ENCODE results near the gene DCXR.

DCXR gene

DNA sequence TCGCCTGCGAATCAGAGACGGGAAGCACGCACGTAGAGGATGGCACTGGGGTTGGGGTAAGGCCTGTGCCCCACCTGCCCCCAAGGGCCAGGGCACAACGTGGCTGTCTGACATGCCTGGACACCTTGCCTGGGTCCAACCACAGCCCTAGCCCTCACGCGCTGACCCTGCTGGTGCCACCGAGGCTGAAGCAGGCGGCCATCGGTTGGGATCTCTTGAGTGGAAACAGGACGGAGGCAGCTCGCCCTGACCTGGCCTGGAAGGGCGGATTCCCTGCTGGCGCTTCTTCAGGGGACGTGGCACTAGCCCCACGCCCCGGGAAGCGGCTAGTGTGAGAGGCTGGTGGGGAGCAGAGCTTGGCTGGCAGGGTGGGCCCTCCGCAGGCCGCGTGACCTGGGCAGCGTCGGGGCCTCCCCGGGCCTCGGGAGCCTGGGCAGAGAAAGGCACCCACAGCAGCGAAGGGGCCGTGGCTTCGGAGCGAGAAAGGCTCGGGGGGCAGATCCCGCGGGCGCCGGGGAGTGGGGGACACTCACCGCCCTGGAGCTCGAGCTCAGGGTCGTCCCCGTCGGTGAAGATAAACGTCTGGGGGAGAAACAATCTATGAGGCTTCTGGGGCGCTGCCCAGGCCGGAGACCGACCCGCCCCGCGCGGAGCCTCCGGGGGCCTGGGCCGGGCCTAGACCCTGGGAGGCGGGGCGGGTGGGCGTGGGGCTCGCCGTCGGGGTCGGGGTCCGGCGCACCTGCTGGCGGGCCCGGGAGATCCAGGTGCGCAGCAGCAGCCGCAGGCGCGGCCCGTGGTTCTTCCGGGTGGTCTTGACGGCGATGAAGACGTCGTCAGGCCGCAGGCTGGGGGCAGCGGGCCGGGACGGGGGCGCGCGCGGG, 13.5 kb upstream of the DCXR start:
- Mint-ChIP-seq H3K4me1 (peaks cover 9% of the 10 kb centered on the region), H3K4me3 (peak overlapping the region; percentile 89 to 93 (median 91)), H3K36me3 (ENCODE audit: low read depth) (peaks cover 10% of the 10 kb centered on the region), H3K27ac (peak overlapping the region in 1 of 3 experiments; percentile 68), H3K27me3 (ENCODE audit: low read depth) (no peaks in the 10 kb centered on the region), H3K9me3 (no peaks in the 10 kb centered on the region)
- TF ChIP-seq, protein P1, sequence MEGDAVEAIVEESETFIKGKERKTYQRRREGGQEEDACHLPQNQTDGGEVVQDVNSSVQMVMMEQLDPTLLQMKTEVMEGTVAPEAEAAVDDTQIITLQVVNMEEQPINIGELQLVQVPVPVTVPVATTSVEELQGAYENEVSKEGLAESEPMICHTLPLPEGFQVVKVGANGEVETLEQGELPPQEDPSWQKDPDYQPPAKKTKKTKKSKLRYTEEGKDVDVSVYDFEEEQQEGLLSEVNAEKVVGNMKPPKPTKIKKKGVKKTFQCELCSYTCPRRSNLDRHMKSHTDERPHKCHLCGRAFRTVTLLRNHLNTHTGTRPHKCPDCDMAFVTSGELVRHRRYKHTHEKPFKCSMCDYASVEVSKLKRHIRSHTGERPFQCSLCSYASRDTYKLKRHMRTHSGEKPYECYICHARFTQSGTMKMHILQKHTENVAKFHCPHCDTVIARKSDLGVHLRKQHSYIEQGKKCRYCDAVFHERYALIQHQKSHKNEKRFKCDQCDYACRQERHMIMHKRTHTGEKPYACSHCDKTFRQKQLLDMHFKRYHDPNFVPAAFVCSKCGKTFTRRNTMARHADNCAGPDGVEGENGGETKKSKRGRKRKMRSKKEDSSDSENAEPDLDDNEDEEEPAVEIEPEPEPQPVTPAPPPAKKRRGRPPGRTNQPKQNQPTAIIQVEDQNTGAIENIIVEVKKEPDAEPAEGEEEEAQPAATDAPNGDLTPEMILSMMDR (IDR thresholded peaks at IDR 0.05; ENCODE audit: unreplicated experiment in 3 of 3): no peak

DNA sequence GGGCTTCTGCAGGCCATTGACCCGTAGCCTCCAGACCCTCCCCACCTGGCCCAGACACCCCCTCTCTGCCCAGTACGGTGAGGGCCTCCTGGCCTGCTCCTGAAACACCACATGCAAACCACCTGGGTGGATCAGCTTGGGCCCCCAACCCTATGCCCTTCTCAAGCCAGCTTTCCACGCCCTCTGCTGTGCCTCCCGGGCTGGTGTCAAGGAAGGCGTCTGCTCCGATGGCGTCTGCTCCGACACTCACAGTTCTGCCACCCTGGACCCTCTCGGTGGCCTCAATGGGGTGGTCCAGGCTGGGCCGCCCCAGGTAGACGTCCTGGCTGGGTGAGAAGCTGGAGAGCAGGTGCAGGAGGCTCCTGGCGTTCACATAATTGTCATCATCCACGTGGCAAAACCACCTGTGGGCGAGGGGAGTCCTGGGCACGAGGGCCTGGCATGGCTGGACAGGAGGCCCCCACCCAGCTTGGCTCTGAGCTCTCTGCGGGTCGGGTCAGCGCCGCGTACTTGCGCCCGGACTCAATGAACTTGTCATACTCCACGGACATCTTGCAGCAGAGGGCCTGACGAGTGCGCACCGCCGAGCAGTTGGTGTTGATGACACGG, 12.8 kb upstream of the DCXR start:
- TF ChIP-seq, protein P1 (IDR thresholded peaks at IDR 0.05; ENCODE audit: unreplicated experiment in 3 of 3): no peak
- Mint-ChIP-seq H3K27me3 (ENCODE audit: low read depth) (no peaks in the 10 kb centered on the region), H3K36me3 (ENCODE audit: low read depth) (peaks cover 10% of the 10 kb centered on the region), H3K4me1 (peaks cover 9% of the 10 kb centered on the region), H3K27ac (no peak overlapping the region), H3K4me3 (peak overlapping the region; percentile 89 to 93 (median 91)), H3K9me3 (no peaks in the 10 kb centered on the region)

DNA sequence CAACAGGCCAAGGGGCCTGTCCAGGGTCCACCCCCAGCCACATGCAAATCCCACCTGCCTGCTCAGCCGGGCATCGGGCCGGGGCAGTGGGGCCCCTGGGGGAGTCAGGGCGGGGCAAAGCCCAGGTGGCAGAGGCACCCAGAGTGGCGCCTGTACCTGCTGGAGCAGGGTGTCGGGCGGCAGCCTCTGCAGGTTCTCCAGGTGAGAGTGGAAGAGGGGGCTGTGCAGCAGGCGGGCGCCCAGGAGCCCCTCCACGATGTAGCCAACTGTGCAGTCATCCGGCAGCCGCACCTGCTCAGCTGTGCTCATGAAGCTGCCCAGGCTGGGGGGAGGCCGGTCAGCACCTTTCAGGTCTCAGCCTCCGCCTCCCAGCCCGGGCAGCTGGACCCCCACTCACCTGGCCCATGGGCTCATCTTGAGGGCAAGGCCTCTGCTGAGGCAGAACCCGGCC, 12.0 kb upstream of the DCXR start:
- H3K27me3 Mint-ChIP-seq (ENCODE audit: low read depth): no peaks in the 10 kb centered on the region
- no peaks in the 10 kb centered on the region for H3K9me3 Mint-ChIP-seq
- no peak overlapping the region for H3K27ac Mint-ChIP-seq
- TF ChIP-seq, protein P1 (IDR thresholded peaks at IDR 0.05; ENCODE audit: unreplicated experiment in 3 of 3): no peak
- H3K4me3 Mint-ChIP-seq: peak overlapping the region; percentile 19 to 89 (median 73)
- H3K36me3 Mint-ChIP-seq (ENCODE audit: low read depth): peaks cover 7% of the 10 kb centered on the region
- H3K4me1 Mint-ChIP-seq: peaks cover 9% of the 10 kb centered on the region

DNA sequence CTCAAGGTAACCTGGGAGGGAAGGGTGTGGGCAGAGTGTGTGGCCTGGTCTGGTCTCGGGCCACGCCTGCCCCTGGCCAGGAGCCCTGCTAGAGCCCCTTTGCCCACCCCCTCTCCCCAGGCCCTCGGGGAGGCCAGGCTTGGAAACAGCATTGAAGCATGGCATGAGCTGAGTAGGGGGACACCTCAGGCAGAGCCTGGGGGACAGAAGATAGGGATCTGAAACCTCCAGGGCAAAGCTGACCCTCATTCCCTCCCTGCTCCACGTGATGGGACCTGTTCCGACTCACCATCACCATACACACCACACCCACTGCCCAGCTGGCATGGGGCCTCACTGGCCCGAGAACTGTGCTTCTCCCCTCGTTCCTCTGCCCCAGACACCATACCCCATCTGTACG, 11.6 kb upstream of the DCXR start:
- H3K4me3 Mint-ChIP-seq: peak overlapping the region; percentile 19 to 74 (median 73)
- peaks cover 7% of the 10 kb centered on the region for H3K36me3 Mint-ChIP-seq (ENCODE audit: low read depth)
- no peak overlapping the region for H3K27ac Mint-ChIP-seq
- peaks cover 9% of the 10 kb centered on the region for H3K4me1 Mint-ChIP-seq
- TF ChIP-seq, protein P1 (IDR thresholded peaks at IDR 0.05; ENCODE audit: unreplicated experiment in 3 of 3): no peak
- no peaks in the 10 kb centered on the region for H3K27me3 Mint-ChIP-seq (ENCODE audit: low read depth)
- no peaks in the 10 kb centered on the region for H3K9me3 Mint-ChIP-seq

DNA sequence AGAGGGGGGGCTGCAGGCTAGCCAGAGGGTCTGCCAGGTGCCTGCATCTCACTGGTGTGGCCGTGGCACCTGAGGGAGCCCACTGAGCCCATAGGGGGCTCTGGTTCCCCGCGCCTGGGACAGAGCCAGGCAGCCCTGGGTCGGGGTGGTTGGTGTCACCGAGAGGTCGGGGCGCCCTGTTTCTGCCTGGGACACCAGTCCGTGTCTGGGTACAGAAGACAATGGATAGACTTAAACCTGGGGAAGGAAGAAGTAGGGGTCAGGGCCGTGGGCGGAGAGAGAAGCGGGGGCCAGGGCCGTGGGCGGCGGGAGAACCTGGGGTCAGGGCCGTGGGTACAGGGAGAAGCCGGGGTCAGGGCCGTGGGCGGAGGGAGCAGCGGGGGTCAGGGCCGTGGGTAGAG, 11.1 kb upstream of the DCXR start:
- H3K9me3 Mint-ChIP-seq: no peaks in the 10 kb centered on the region
- no peaks in the 10 kb centered on the region for H3K27me3 Mint-ChIP-seq (ENCODE audit: low read depth)
- no peak overlapping the region for H3K27ac Mint-ChIP-seq
- peaks cover 7% of the 10 kb centered on the region for H3K36me3 Mint-ChIP-seq (ENCODE audit: low read depth)
- peak overlapping the region in 2 of 3 experiments; percentile 23 to 56 for H3K4me3 Mint-ChIP-seq
- H3K4me1 Mint-ChIP-seq: peaks cover 9% of the 10 kb centered on the region
- TF ChIP-seq, protein P1 (IDR thresholded peaks at IDR 0.05; ENCODE audit: unreplicated experiment in 3 of 3): no peak
